Mesendoderm (in vitro differentiated cells): ENCODE measurements around the gene STAMBP.

Source experiments
- DNase-seq: peaks from one replicate; pipeline ENCODE4 v3.0.0; 2013
- H2AK5ac ChIP-seq: 2 replicates; pipeline ENCODE4 v1.6.1; 2013; ENCODE audit warnings: low read length, inconsistent platforms
- H2BK120ac ChIP-seq: 2 replicates; pipeline ENCODE4 v1.6.1; 2013; ENCODE audit warnings: low read depth, mild to moderate bottlenecking, low read length, moderate library complexity, mixed read lengths
- H2BK15ac ChIP-seq: replicated peaks from 2 replicates; pipeline ENCODE4 v1.6.1; 2013; ENCODE audit warnings: low read depth, mild to moderate bottlenecking, moderate library complexity
- H2BK5ac ChIP-seq: 2 replicates; pipeline ENCODE4 v1.6.1; 2013; ENCODE audit warnings: low read length, inconsistent platforms
- H3K18ac ChIP-seq: 2 replicates; pipeline ENCODE4 v1.6.1; 2013; ENCODE audit warnings: mild to moderate bottlenecking, low read length, mixed read lengths
- H3K23ac ChIP-seq: one replicate; pipeline ENCODE4 v1.6.1; 2013; ENCODE audit warnings: low read length
- H3K27ac ChIP-seq: 2 replicates; pipeline ENCODE4 v1.5.1; 2013; ENCODE audit warnings: low read depth, mild to moderate bottlenecking, inconsistent platforms, low read length, moderate library complexity
- H3K27me3 ChIP-seq: 2 replicates; pipeline ENCODE4 v1.6.1; 2013; ENCODE audit warnings: low read length, control low read depth, mild to moderate bottlenecking, inconsistent platforms; ENCODE audit not compliant: insufficient read depth, poor library complexity
- H3K36me3 ChIP-seq: 2 replicates; pipeline ENCODE4 v1.6.1; 2013; ENCODE audit warnings: low read length, inconsistent platforms; ENCODE audit not compliant: control insufficient read depth, insufficient read depth
- H3K4ac ChIP-seq: one replicate; pipeline ENCODE4 v1.6.1; 2013; ENCODE audit warnings: low read depth, mild to moderate bottlenecking, low read length, moderate library complexity
- H3K4me1 ChIP-seq: 2 replicates; pipeline ENCODE4 v1.6.1; 2013; ENCODE audit warnings: low read depth, low read length, inconsistent platforms; ENCODE audit not compliant: control insufficient read depth
- H3K4me2 ChIP-seq: 2 replicates; pipeline ENCODE4 v1.6.1; 2013; ENCODE audit warnings: low read length
- H3K4me3 ChIP-seq: 2 replicates; pipeline ENCODE4 v1.5.1; 2013; ENCODE audit warnings: mild to moderate bottlenecking, low read length
- H3K56ac ChIP-seq: one replicate; pipeline ENCODE4 v1.6.1; 2013; ENCODE audit warnings: low read length
- H3K79me1 ChIP-seq: 2 replicates; pipeline ENCODE4 v1.6.1; 2013; ENCODE audit warnings: low read length, inconsistent platforms
- H3K79me2 ChIP-seq: 2 replicates; pipeline ENCODE4 v1.6.1; 2013; ENCODE audit warnings: mild to moderate bottlenecking, low read length; ENCODE audit not compliant: control insufficient read depth, insufficient read depth
- H3K9ac ChIP-seq: 2 replicates; pipeline ENCODE4 v1.6.1; 2013; ENCODE audit warnings: low read length, inconsistent platforms
- H4K5ac ChIP-seq: one replicate; pipeline ENCODE4 v1.6.1; 2013; ENCODE audit warnings: low read length
- H4K8ac ChIP-seq: one replicate; pipeline ENCODE4 v1.6.1; 2013; ENCODE audit warnings: low read depth, mild to moderate bottlenecking, control low read depth, low read length, moderate library complexity
- WGBS: extraction: QIAGEN DNeasy Blood & Tissue Kit; methylation state at CpG from one replicate; pipeline ENCODE4 v1.1.7; 2013; ENCODE audit warnings: low lambda C conversion rate, missing lambda C conversion rate; ENCODE audit not compliant: insufficient coverage; ENCODE audit errors: extremely low coverage; 5-methylcytosine and 5-hydroxymethylcytosine counted together

Gene STAMBP

GRCh38 chr2:73827660-73828388 is 937 bp upstream of the STAMBP start:
- Histone ChIP-seq H2BK120ac (no peak overlapping the region), H3K18ac (no peak overlapping the region), H2BK5ac (no peak overlapping the region), H3K56ac (no peak overlapping the region), H3K4me2 (no peak overlapping the region), H4K5ac (no peak overlapping the region), H2BK15ac (no peak overlapping the region), H3K4me3 (no peak overlapping the region), H3K4ac (no peak overlapping the region), H3K27me3 (no peaks in the 10 kb centered on the region), H3K23ac (no peak overlapping the region), H4K8ac (no peak overlapping the region), H3K36me3 (no peaks in the 10 kb centered on the region), H3K9ac (no peak overlapping the region), H3K79me1 (peaks cover 7% of the 10 kb centered on the region), H3K27ac (no peak overlapping the region), H3K79me2 (peaks cover 14% of the 10 kb centered on the region), H3K4me1 (no peaks in the 10 kb centered on the region), H2AK5ac (no peak overlapping the region)
- no CpG with 5 or more reads among the region's 9 CpGs for WGBS
- no peak for DNase-seq

- Histone ChIP-seq H3K23ac (no peak overlapping the region), H3K18ac (no peak overlapping the region), H2AK5ac (no peak overlapping the region), H3K4ac (no peak overlapping the region), H3K79me2 (peaks cover 14% of the 10 kb centered on the region), H4K8ac (no peak overlapping the region), H2BK5ac (no peak overlapping the region), H3K9ac (no peak overlapping the region), H4K5ac (no peak overlapping the region), H3K4me3 (no peak overlapping the region), H3K4me2 (no peak overlapping the region), H3K36me3 (no peaks in the 10 kb centered on the region), H3K27ac (no peak overlapping the region), H3K56ac (no peak overlapping the region), H3K4me1 (no peaks in the 10 kb centered on the region), H3K27me3 (no peaks in the 10 kb centered on the region), H2BK15ac (no peak overlapping the region), H2BK120ac (no peak overlapping the region), H3K79me1 (peaks cover 7% of the 10 kb centered on the region)
- no peak for DNase-seq
- WGBS: no CpG with 5 or more reads among the region's 4 CpGs
Observed at GRCh38 chr2:73828389-73828817, 358 bp upstream of the STAMBP start.

- Histone ChIP-seq H3K27ac (no peak overlapping the region), H2AK5ac (no peak overlapping the region), H2BK120ac (no peak overlapping the region), H3K4me3 (no peak overlapping the region), H3K18ac (no peak overlapping the region), H3K4me2 (no peak overlapping the region), H2BK5ac (no peak overlapping the region), H3K79me2 (peaks cover 14% of the 10 kb centered on the region), H3K23ac (no peak overlapping the region), H3K79me1 (peaks cover 7% of the 10 kb centered on the region), H3K56ac (no peak overlapping the region), H4K8ac (no peak overlapping the region), H3K36me3 (no peaks in the 10 kb centered on the region), H3K9ac (no peak overlapping the region), H3K4me1 (no peaks in the 10 kb centered on the region), H4K5ac (no peak overlapping the region), H3K4ac (no peak overlapping the region), H3K27me3 (no peaks in the 10 kb centered on the region), H2BK15ac (no peak overlapping the region)
- DNase-seq: no peak
- no CpG with 5 or more reads among the region's 11 CpGs for WGBS
Observed at GRCh38 chr2:73830871-73831401, 2.2 kb downstream of the STAMBP start.

GRCh38 chr2:73832930-73833329 is 4.2 kb downstream of the STAMBP start:
- Histone ChIP-seq H2BK120ac (no peak overlapping the region), H3K4me1 (no peaks in the 10 kb centered on the region), H3K56ac (no peak overlapping the region), H3K27me3 (no peaks in the 10 kb centered on the region), H4K5ac (no peak overlapping the region), H3K9ac (no peak overlapping the region), H4K8ac (no peak overlapping the region), H2BK5ac (no peak overlapping the region), H3K27ac (no peak overlapping the region), H2AK5ac (no peak overlapping the region), H3K4me3 (no peak overlapping the region), H3K79me1 (peaks cover 7% of the 10 kb centered on the region), H3K4ac (no peak overlapping the region), H3K36me3 (no peaks in the 10 kb centered on the region), H3K4me2 (no peak overlapping the region), H3K79me2 (peaks cover 14% of the 10 kb centered on the region), H3K18ac (no peak overlapping the region), H3K23ac (no peak overlapping the region), H2BK15ac (no peak overlapping the region)
- peak; percentile 7 for DNase-seq

- H3K18ac ChIP-seq: no peak overlapping the region
- H4K5ac ChIP-seq: no peak overlapping the region
- no peak overlapping the region for H4K8ac ChIP-seq
- no peak overlapping the region for H3K23ac ChIP-seq
- H2BK15ac ChIP-seq: no peak overlapping the region
- no peak overlapping the region for H3K56ac ChIP-seq
- H3K27ac ChIP-seq: no peak overlapping the region
- no peaks in the 10 kb centered on the region for H3K79me1 ChIP-seq
- no peak overlapping the region for H2BK120ac ChIP-seq
- no peak overlapping the region for H3K4me2 ChIP-seq
- no peak overlapping the region for H3K9ac ChIP-seq
- no peaks in the 10 kb centered on the region for H3K79me2 ChIP-seq
- no peak overlapping the region for H2AK5ac ChIP-seq
- DNase-seq: no peak
- WGBS: no CpG with 5 or more reads among the region's 17 CpGs
- H3K4me3 ChIP-seq: no peak overlapping the region
- no peak overlapping the region for H3K4ac ChIP-seq
- no peak overlapping the region for H2BK5ac ChIP-seq
- H3K4me1 ChIP-seq: no peaks in the 10 kb centered on the region
- H3K27me3 ChIP-seq: no peaks in the 10 kb centered on the region
- no peaks in the 10 kb centered on the region for H3K36me3 ChIP-seq
Observed at GRCh38 chr2:73836141-73836943, 7.6 kb downstream of the STAMBP start.
